WERI-Rb-1 (cell line): ENCODE results near the gene IL17REL.
A peak's percentile ranks its signal among the peaks of the same experiment; 100 is the strongest.

Source experiments
- DNase-seq: peaks from one replicate; pipeline ENCODE4 v3.0.0-alpha.2; 2020
- H3K27ac ChIP-seq: fragments of 250-450 bp; sonication (Bioruptor Pico); 2 replicates; pipeline ENCODE4 v1.5.1; 2020; ENCODE audit warnings: mild to moderate bottlenecking, moderate library complexity
- H3K27me3 ChIP-seq: fragments of 250-450 bp; sonication (Bioruptor Pico); 2 replicates; pipeline ENCODE4 v1.5.1; 2021; ENCODE audit warnings: mild to moderate bottlenecking, low read depth, moderate library complexity; ENCODE audit not compliant: insufficient read depth, severe bottlenecking
- H3K36me3 ChIP-seq: fragments of 250-450 bp; sonication (Bioruptor Pico); 2 replicates; pipeline ENCODE4 v1.5.1; 2020; ENCODE audit warnings: mild to moderate bottlenecking, moderate library complexity
- H3K4me3 ChIP-seq: 2 replicates; pipeline ENCODE4 v1.5.1; 2011; ENCODE audit warnings: low read depth, mild to moderate bottlenecking, control low read depth, low read length
- H3K9me3 ChIP-seq: fragments of 250-450 bp; sonication (Bioruptor Pico); 2 replicates; pipeline ENCODE4 v1.5.1; 2021; ENCODE audit warnings: mild to moderate bottlenecking, moderate library complexity; ENCODE audit not compliant: severe bottlenecking
- TF ChIP-seq, protein P1 (sequence below): IDR thresholded peaks from 2 replicates; pipeline ENCODE4 v1.5.1; 2011; ENCODE audit warnings: low read depth, mild to moderate bottlenecking, control low read depth, inconsistent platforms, low read length

IL17REL gene

DNA sequence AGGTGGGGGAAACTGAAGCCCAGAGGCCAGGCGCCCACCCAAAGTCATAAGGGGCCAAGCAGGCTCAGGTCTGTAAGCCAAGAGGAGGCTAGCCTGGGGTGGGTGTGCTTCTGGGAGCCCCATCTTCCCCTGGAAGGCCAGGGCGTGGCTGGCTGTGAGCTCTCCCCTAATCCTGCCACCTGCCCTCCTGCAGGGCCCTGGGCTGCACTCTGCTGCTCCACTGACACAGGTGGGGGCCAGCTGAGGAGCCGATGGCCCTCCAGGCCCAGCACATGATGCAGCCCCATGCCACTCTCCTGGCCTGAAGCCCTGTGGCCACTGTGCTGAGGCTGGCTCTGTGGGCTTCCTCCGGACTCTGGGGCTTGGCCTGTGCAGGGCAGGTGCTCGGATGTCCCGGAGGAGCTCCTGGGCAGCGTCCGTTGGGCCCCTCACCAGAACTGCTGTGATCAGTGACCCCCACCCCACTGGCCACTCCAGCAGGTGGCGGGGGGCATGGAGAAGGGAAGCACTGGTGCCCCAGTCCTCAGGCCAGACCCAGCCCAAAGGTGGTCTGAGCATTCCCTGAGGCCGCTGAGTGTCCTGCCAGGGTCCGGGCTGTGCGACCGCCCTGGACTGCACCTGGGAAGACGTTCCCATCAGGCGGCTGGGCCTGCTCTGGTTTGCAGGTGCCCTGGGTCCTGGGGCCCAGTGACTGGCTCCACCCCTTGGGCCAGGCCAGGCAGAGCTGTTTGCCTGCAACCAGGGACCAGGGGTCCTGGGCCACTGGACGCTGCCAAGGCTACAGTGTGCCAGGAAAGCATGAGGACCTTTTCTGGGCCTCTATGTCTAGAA is 43.5 kb downstream of the IL17REL start:
- Histone ChIP-seq H3K9me3 (no peaks in the 10 kb centered on the region), H3K27me3 (no peaks in the 10 kb centered on the region), H3K27ac (no peak overlapping the region), H3K4me3 (no peak overlapping the region), H3K36me3 (peaks cover 8% of the 10 kb centered on the region)
- DNase-seq: peak; percentile 9
- TF ChIP-seq, protein P1, sequence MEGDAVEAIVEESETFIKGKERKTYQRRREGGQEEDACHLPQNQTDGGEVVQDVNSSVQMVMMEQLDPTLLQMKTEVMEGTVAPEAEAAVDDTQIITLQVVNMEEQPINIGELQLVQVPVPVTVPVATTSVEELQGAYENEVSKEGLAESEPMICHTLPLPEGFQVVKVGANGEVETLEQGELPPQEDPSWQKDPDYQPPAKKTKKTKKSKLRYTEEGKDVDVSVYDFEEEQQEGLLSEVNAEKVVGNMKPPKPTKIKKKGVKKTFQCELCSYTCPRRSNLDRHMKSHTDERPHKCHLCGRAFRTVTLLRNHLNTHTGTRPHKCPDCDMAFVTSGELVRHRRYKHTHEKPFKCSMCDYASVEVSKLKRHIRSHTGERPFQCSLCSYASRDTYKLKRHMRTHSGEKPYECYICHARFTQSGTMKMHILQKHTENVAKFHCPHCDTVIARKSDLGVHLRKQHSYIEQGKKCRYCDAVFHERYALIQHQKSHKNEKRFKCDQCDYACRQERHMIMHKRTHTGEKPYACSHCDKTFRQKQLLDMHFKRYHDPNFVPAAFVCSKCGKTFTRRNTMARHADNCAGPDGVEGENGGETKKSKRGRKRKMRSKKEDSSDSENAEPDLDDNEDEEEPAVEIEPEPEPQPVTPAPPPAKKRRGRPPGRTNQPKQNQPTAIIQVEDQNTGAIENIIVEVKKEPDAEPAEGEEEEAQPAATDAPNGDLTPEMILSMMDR: no peak

DNA sequence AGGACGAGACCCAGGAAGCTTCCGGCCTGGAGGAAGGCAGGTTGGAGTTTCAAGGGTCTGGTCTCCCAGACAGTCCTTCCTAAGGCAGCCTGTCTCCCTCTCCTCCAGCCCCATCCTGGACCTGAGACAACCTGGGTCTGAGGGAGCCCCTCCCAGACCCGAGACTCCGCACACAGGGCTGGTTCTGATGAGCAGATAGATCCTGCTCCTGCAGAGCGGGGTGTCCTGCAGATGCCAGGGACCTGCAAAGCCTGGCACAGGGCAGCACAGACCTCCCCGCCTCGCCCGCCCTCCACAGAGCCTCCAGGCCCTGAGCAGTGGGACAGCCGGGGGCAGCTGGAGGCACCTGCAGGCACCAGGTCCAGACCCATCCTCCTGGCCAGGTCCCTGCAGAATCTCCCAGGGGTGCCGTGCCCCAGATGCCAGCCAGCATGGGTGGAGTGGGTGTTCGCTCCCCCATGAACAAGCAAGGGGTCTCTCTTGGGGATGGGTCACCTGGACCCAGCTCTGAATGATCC is 44.2 kb downstream of the IL17REL start:
- Histone ChIP-seq H3K27me3 (no peaks in the 10 kb centered on the region), H3K9me3 (no peaks in the 10 kb centered on the region), H3K4me3 (no peak overlapping the region), H3K27ac (no peak overlapping the region), H3K36me3 (peaks cover 14% of the 10 kb centered on the region)
- no peak for DNase-seq
- TF ChIP-seq, protein P1: no peak

DNA sequence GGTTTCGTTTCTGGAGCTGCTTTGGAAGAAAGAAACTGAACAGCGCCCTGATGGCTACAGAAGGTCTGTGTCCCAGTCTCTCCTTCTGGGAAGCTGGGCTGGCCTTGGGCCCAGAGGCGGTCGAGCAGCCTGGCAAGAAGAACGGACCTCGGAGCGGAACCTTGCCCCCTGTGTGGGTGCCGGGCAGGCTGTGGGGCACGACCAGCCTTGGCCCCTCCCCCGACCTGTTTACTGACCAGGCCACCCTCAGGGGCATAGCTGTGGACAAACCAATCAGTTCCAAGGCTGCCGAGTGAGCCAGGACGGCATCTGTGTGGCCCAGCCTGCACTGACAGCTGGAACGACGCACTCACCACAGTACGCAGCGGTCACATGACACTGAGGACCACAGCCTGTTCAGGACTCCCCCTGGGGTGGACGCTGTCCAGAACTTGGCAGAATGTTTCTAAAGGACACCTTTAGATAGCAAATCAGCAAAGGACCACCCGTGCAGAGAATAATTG is 44.8 kb downstream of the IL17REL start:
- peak; percentile 9 for DNase-seq
- no peaks in the 10 kb centered on the region for H3K9me3 ChIP-seq
- H3K4me3 ChIP-seq: no peak overlapping the region
- TF ChIP-seq, protein P1: no peak
- H3K36me3 ChIP-seq: peaks cover 20% of the 10 kb centered on the region
- no peak overlapping the region for H3K27ac ChIP-seq
- H3K27me3 ChIP-seq: no peaks in the 10 kb centered on the region

DNA sequence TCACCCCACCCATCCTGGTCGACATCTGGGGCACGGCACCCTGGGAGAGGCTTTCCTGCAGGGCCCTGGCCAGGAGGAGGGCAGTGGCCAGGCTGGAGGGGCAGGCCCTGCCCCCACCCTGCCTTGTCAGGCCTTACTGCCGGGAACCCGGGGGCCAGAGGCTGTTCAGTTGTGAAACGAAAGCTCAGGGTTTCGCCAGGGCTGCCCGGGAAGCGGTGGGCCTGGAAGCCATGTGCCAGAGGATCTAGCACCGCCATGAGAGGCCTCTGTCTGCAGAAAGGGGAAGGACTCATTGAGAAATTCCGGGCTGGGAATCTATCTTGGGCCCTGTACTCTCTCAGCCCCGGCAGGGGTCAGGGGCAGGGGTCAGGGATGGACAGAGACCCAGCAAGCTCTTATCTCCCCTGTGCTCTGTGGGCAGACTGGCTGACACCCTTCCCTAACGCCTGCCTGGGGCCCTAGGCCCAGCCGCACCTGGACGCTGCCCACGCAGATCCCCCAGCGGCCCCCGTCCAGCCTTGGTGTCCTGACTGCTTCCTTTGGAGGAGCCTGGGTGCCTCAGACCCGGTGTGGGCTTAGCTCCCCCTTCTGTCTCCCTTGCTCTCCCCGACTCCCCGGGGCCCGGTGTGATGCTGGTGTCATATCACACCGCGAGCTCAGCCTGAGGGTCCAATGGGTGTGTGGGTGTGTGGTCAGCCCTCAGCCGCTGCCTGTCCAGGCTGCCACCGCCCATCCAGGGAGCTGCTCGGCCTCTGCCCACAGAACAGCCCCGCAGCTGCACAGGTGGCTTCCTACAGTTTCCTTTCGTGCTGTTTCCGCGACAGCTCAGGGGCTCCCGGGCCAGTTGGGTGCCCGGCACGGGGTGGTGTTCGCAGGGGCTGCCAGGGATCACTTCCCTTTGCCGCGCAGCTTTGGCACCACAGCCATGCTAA is 45.5 kb downstream of the IL17REL start:
- TF ChIP-seq, protein P1: no peak
- Histone ChIP-seq H3K36me3 (peaks cover 25% of the 10 kb centered on the region), H3K27ac (peak overlapping the region; percentile 16), H3K9me3 (no peaks in the 10 kb centered on the region), H3K27me3 (no peaks in the 10 kb centered on the region), H3K4me3 (no peak overlapping the region)
- peak; percentile 9 for DNase-seq

DNA sequence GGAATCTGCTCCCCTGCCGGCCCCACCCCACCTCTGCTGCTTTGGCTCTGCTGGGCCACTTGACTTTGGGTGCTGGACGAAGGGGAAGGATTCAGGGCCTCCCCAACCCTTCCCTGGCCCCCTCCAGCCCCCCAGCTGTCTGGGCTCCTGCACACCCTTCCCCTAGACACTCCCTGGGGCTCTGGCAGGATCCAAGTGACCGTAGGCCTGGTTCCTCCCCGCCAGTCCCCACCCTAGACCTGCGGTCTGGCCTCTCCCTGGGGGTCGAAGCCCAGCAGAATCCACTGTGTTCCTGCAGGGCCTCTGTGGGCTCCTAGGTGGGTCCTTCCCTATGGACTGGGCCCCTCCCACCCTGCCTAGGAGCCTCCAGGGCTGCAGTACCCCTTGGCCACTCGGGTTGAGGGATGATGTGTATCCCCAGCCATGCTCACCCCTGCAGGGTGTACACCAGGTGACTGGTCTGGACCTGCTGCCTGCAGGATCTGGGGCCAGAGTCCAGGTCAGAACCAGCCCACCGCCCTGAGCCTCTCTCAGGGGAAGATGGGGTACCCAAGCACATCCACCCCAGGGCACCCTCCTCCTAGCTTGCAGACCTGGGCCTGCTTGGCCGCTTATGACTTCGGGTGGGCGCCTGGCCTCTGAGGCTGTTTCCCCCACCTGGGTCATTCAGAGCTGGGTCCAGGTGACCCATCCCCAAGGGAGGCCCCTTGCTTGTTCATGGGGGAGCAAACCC is 46.4 kb downstream of the IL17REL start:
- H3K36me3 ChIP-seq: peaks cover 32% of the 10 kb centered on the region
- no peaks in the 10 kb centered on the region for H3K27me3 ChIP-seq
- no peak overlapping the region; the same call in 1 of the 2 replicates for H3K27ac ChIP-seq
- no peaks in the 10 kb centered on the region for H3K9me3 ChIP-seq
- H3K4me3 ChIP-seq: no peak overlapping the region
- TF ChIP-seq, protein P1: no peak
- no peak for DNase-seq
